HCT116 (cell line): Measurements from ENCODE around the gene ECEL1. TPM values are rescaled to one million over a fixed set of nuclear protein-coding genes. Genes with fewer than 3 reads are reported as not detected.
A peak's percentile ranks its signal among the peaks of the same experiment; 100 is the strongest.

ENCODE experiments used
- ATAC-seq: fragments of 200-7000 bp; cut with Tn5 transposase; 2 replicates; pipeline ENCODE4 v1.9.1; 2020; ENCODE audit warnings: mild to moderate bottlenecking, moderate library complexity
- BruUV-seq: library from RNA; stranded (reverse); fragments of 400-500 nt; replicated peaks from 2 replicates; lab custom pipeline; 2021; lab: Mats Ljungman, UMichigan
- CTCF ChIA-PET: fragments of 300-600 bp; sonication (Branson Sonifier 250); formaldehyde crosslinking; loops from one replicate; lab custom pipeline; 2021; ENCODE audit warnings: antibody characterized with exemption; lab: Charles Lee
- POLR2A ChIA-PET: fragments of 300-600, 350-600 bp; sonication (Branson Sonifier 250); formaldehyde crosslinking; loops from one replicate; lab custom pipeline; 2021; ENCODE audit warnings: antibody characterized with exemption; lab: Charles Lee
- RAD21 ChIA-PET, 2 experiments: fragments of 300-600 bp; sonication (Branson Sonifier 250); formaldehyde crosslinking; loops; one replicate each; lab custom pipeline; 2023; ENCODE audit warnings: low total read pairs in 2 of 2; ENCODE audit not compliant: uncharacterized antibody in 2 of 2, unreplicated experiment in 2 of 2, low non-redundant PET in 1 of 2; lab: Charles Lee
- DNase-seq: peaks from one replicate; pipeline ENCODE4 v3.0.0-alpha.2; 2010; ENCODE audit warnings: low read depth, low spot score
- H2AFZ ChIP-seq: fragments of 200-600 bp; shearing (Covaris generic), sonication (generic); 2 replicates; pipeline ENCODE4 v1.6.1; 2017; ENCODE audit warnings: low read depth, mixed run types, mixed read lengths, antibody characterized with exemption, low read length; ENCODE audit not compliant: poor library complexity, severe bottlenecking
- H3K27ac ChIP-seq: 2 replicates; pipeline ENCODE4 v1.5.1; 2012; ENCODE audit warnings: low read depth, low read length
- H3K27me3 ChIP-seq: fragments of 200-600 bp; sonication (generic); 2 replicates; pipeline ENCODE4 v1.6.1; 2016; ENCODE audit warnings: mixed run types, low read length, mixed read lengths; ENCODE audit not compliant: insufficient read depth
- H3K36me3 ChIP-seq, 2 experiments: fragments of 200-500 bp in 1 of 2; fragments of 200-600 bp in 1 of 2; sonication (Bioruptor generic) in 1 of 2; sonication (generic) in 1 of 2; 2 replicates each; pipeline versions ENCODE4 v1.5.1 to v1.6.1; 2014 to 2016; ENCODE audit warnings: low read length in 2 of 2, inconsistent platforms in 1 of 2, mixed read lengths in 1 of 2, mixed run types in 1 of 2; ENCODE audit not compliant: insufficient read depth in 2 of 2, control insufficient read depth in 1 of 2
- H3K4me1 ChIP-seq, 2 experiments: fragments of 200-600 bp in 1 of 2; sonication (generic) in 1 of 2; 2 replicates each; pipeline versions ENCODE4 v1.5.1 to v1.6.1; 2012 to 2017; ENCODE audit warnings: low read length in 2 of 2, inconsistent platforms in 1 of 2, mild to moderate bottlenecking in 1 of 2, mixed read lengths in 1 of 2, mixed run types in 1 of 2, moderate library complexity in 1 of 2; ENCODE audit not compliant: insufficient read depth in 2 of 2, control insufficient read depth in 1 of 2
- H3K4me2 ChIP-seq: fragments of 200-600 bp; sonication (generic); 2 replicates; pipeline ENCODE4 v1.6.1; 2017; ENCODE audit warnings: mixed run types, low read length, mixed read lengths
- H3K4me3 ChIP-seq, 2 experiments: fragments of 200-600 bp in 1 of 2; sonication (generic) in 1 of 2; replicated peaks in 1 of 2; 2 replicates each; pipeline ENCODE4 v1.5.1; 2011 to 2016; ENCODE audit warnings: low read length in 2 of 2, control low read depth in 1 of 2, low read depth in 1 of 2, mild to moderate bottlenecking in 1 of 2, mixed read lengths in 1 of 2, mixed run types in 1 of 2
- H3K79me2 ChIP-seq: fragments of 200-600 bp; sonication (generic); 2 replicates; pipeline ENCODE4 v1.6.1; 2017; ENCODE audit warnings: mild to moderate bottlenecking, mixed run types, low read length, moderate library complexity, mixed read lengths; ENCODE audit not compliant: insufficient read depth
- H3K9ac ChIP-seq: fragments of 200-600 bp; sonication (generic); 2 replicates; pipeline ENCODE4 v1.6.1; 2016; ENCODE audit warnings: low read length, mixed read lengths
- H3K9me2 ChIP-seq: fragments of 200-600 bp; sonication (generic), shearing (Covaris generic); 2 replicates; pipeline ENCODE4 v1.6.1; 2017; ENCODE audit warnings: mixed run types, mild to moderate bottlenecking, moderate library complexity; ENCODE audit not compliant: insufficient read depth
- H3K9me3 ChIP-seq, 2 experiments: fragments of 200-500 bp in 1 of 2; fragments of 200-600 bp in 1 of 2; sonication (Bioruptor generic) in 1 of 2; sonication (generic) in 1 of 2; 2 replicates each; pipeline ENCODE4 v1.6.1; 2014 to 2017; ENCODE audit warnings: low read length in 2 of 2, mixed read lengths in 2 of 2, inconsistent platforms in 1 of 2, low read depth in 1 of 2, mild to moderate bottlenecking in 1 of 2, mixed run types in 1 of 2, moderate library complexity in 1 of 2; ENCODE audit not compliant: control insufficient read depth in 1 of 2, insufficient read depth in 1 of 2
- H4K20me1 ChIP-seq: fragments of 200-600 bp; sonication (generic), shearing (Covaris generic); 2 replicates; pipeline ENCODE4 v1.6.1; 2017; ENCODE audit warnings: mixed run types, mild to moderate bottlenecking, moderate library complexity; ENCODE audit not compliant: insufficient read depth
- EGR1 ChIP-seq: IDR thresholded peaks from 2 replicates; pipeline ENCODE4 v1.6.1; 2012; ENCODE audit warnings: low read depth
- ELF1 ChIP-seq: IDR thresholded peaks from 2 replicates; pipeline ENCODE4 v1.6.1; 2012; ENCODE audit warnings: low read depth, borderline replicate concordance
- FOSL1 ChIP-seq: IDR thresholded peaks from 2 replicates; pipeline ENCODE4 v1.6.1; 2012; ENCODE audit warnings: low read depth
- POLR2A ChIP-seq: IDR thresholded peaks from 2 replicates; pipeline ENCODE4 v1.7.0; 2011; ENCODE audit warnings: borderline replicate concordance; ENCODE audit not compliant: insufficient read depth, insufficient read length; ENCODE audit errors: extremely low read depth
- intact Hi-C: fragments of 100-400 bp; cut with micrococcal nuclease; formaldehyde crosslinking; loops from 2 replicates; pipeline ENCODE4 v1.10.0; 2022
- total RNA-seq: library from RNA; stranded (reverse); gene quantifications from one replicate; pipeline ENCODE4 v1.2.1, GENCODE V29; 2021; ENCODE audit not compliant: unreplicated experiment
- TF ChIP-seq, protein P1 (sequence below): IDR thresholded peaks from 2 replicates; pipeline ENCODE4 v1.6.1; 2012
- TF ChIP-seq, protein P2 (sequence below): IDR thresholded peaks from 2 replicates; pipeline ENCODE4 v1.6.1; 2012; ENCODE audit warnings: low read depth
- TF ChIP-seq, protein P3 (sequence below): IDR thresholded peaks from 2 replicates; pipeline ENCODE4 v1.6.1; 2011; ENCODE audit warnings: mild to moderate bottlenecking, low read length, moderate library complexity; ENCODE audit not compliant: insufficient replicate concordance; ENCODE audit errors: extremely low read depth

Gene ECEL1
- total RNA-seq, 1 experiment from 2014 or later = not detected

DNA sequence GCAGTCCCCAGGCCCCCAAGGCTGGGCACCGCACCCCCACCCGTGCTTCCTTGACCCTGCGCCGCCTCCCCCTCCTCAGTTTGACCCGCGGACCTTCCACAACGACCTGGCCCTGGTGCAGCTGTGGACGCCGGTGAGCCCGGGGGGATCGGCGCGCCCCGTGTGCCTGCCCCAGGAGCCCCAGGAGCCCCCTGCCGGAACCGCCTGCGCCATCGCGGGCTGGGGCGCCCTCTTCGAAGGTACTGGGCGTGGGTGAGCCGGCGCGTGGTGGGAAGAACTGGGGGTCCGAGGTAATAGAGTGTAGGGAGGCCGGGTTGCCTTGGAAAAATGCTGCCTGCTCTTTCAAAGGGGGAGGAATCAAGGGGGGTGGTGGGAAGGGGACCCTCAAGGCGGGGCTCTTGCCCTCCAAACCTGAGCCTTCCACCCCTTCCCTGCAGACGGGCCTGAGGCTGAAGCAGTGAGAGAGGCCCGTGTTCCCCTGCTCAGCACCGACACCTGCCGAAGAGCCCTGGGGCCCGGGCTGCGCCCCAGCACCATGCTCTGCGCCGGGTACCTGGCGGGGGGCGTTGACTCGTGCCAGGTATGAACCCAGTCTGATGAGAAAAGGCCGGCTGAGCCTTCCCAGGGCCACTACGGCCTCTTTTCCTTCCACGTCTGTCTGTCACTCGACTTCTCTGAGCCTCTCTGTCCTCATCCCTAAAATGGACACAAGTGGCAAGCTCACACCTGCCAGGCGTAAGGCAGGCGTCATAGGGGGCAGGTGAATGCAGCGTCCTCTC, 35.2 kb upstream of the ECEL1 start:
- Histone ChIP-seq H2AFZ (no peak overlapping the region), H3K36me3 (no peaks in the 10 kb centered on the region), H3K27me3 (no peaks in the 10 kb centered on the region), H3K4me3 (no peak overlapping the region), H3K27ac (no peak overlapping the region), H3K9ac (no peak overlapping the region), H3K4me1 (peaks cover 0 to 6% of the 10 kb centered on the region in 2 experiments; a peak in 1 of 4 replicates), H3K4me2 (peak overlapping the region; percentile 32; the same call in 1 of the 2 replicates), H4K20me1 (no peaks in the 10 kb centered on the region), H3K9me3 (no peaks in the 10 kb centered on the region), H3K79me2 (no peaks in the 10 kb centered on the region), H3K9me2 (no peaks in the 10 kb centered on the region)
- intact Hi-C loops = loop anchor here (1.0 to 10.0 kb wide), 2 partner anchors 79 to 178 kb away; no protein-coding TSS in a partner anchor
- BruUV-seq = no TSS peak
- POLR2A ChIA-PET = no interaction called here
- CTCF ChIA-PET = interaction anchor here (0.7 to 1.0 kb wide), 2 partner anchors 76 to 78 kb away, joined by 3 to 5 read pairs; no protein-coding TSS in a partner anchor
- no peak for DNase-seq
- TF ChIP-seq FOSL1 = no peak
- TF ChIP-seq EGR1 = no peak
- TF ChIP-seq, protein P1, sequence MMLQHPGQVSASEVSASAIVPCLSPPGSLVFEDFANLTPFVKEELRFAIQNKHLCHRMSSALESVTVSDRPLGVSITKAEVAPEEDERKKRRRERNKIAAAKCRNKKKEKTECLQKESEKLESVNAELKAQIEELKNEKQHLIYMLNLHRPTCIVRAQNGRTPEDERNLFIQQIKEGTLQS = no peak
- TF ChIP-seq, protein P2, sequence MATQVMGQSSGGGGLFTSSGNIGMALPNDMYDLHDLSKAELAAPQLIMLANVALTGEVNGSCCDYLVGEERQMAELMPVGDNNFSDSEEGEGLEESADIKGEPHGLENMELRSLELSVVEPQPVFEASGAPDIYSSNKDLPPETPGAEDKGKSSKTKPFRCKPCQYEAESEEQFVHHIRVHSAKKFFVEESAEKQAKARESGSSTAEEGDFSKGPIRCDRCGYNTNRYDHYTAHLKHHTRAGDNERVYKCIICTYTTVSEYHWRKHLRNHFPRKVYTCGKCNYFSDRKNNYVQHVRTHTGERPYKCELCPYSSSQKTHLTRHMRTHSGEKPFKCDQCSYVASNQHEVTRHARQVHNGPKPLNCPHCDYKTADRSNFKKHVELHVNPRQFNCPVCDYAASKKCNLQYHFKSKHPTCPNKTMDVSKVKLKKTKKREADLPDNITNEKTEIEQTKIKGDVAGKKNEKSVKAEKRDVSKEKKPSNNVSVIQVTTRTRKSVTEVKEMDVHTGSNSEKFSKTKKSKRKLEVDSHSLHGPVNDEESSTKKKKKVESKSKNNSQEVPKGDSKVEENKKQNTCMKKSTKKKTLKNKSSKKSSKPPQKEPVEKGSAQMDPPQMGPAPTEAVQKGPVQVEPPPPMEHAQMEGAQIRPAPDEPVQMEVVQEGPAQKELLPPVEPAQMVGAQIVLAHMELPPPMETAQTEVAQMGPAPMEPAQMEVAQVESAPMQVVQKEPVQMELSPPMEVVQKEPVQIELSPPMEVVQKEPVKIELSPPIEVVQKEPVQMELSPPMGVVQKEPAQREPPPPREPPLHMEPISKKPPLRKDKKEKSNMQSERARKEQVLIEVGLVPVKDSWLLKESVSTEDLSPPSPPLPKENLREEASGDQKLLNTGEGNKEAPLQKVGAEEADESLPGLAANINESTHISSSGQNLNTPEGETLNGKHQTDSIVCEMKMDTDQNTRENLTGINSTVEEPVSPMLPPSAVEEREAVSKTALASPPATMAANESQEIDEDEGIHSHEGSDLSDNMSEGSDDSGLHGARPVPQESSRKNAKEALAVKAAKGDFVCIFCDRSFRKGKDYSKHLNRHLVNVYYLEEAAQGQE = no peak
- TF ChIP-seq POLR2A = no peak
- no peak for TF ChIP-seq ELF1
- TF ChIP-seq, protein P3, sequence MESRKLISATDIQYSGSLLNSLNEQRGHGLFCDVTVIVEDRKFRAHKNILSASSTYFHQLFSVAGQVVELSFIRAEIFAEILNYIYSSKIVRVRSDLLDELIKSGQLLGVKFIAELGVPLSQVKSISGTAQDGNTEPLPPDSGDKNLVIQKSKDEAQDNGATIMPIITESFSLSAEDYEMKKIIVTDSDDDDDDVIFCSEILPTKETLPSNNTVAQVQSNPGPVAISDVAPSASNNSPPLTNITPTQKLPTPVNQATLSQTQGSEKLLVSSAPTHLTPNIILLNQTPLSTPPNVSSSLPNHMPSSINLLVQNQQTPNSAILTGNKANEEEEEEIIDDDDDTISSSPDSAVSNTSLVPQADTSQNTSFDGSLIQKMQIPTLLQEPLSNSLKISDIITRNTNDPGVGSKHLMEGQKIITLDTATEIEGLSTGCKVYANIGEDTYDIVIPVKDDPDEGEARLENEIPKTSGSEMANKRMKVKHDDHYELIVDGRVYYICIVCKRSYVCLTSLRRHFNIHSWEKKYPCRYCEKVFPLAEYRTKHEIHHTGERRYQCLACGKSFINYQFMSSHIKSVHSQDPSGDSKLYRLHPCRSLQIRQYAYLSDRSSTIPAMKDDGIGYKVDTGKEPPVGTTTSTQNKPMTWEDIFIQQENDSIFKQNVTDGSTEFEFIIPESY = no peak
- no peak for ATAC-seq
- RAD21 ChIA-PET = interaction anchor here in 1 of 2 experiments (0.7 kb wide), 1 partner anchor 76 kb away, joined by 3 read pairs; no protein-coding TSS in a partner anchor
